Thymus (tissue), 11 donors: ENCODE measurements around the gene S1PR2. TPM values are rescaled to one million over a fixed set of nuclear protein-coding genes. Genes with fewer than 3 reads are reported as not detected.
A peak's percentile ranks its signal among the peaks of the same experiment; 100 is the strongest.

Experiments used
- DNase-seq, 9 donors: peaks; one replicate each; pipeline ENCODE4 v3.0.0-alpha.2; 2013; ENCODE audit warnings: low spot score in 9 of 9, low read depth in 6 of 9, missing footprints in 1 of 9
- H3K27ac ChIP-seq, 2 donors: one replicate each; pipeline ENCODE4 v1.5.1; 2013; ENCODE audit warnings: control low read depth in 1 of 2, low read depth in 1 of 2, low read length in 1 of 2, mild to moderate bottlenecking in 1 of 2, moderate library complexity in 1 of 2
- H3K27me3 ChIP-seq, 2 donors: one replicate each; pipeline ENCODE4 v1.5.1; 2013; ENCODE audit warnings: low read length in 1 of 2; ENCODE audit not compliant: control insufficient read depth in 2 of 2, insufficient read depth in 1 of 2
- H3K36me3 ChIP-seq, 2 donors: one replicate each; pipeline ENCODE4 v1.5.1; 2013; ENCODE audit warnings: low read length in 1 of 2, mild to moderate bottlenecking in 1 of 2, moderate library complexity in 1 of 2; ENCODE audit not compliant: control insufficient read depth in 2 of 2, insufficient read depth in 2 of 2
- H3K4me1 ChIP-seq, 2 donors: one replicate each; pipeline ENCODE4 v1.5.1; 2013; ENCODE audit warnings: low read length in 2 of 2; ENCODE audit not compliant: control insufficient read depth in 2 of 2, insufficient read depth in 2 of 2
- H3K4me3 ChIP-seq, 2 donors: one replicate each; pipeline ENCODE4 v1.5.1; 2013; ENCODE audit warnings: low read length in 2 of 2, control low read depth in 1 of 2, mild to moderate bottlenecking in 1 of 2
- H3K9me3 ChIP-seq, 2 donors: one replicate each; pipeline ENCODE4 v1.5.1; 2013; ENCODE audit warnings: low read length in 1 of 2, mild to moderate bottlenecking in 1 of 2; ENCODE audit not compliant: control insufficient read depth in 2 of 2, insufficient read depth in 1 of 2
- WGBS: extraction: QIAGEN DNeasy Blood & Tissue Kit; methylation state at CpG from one replicate; pipeline ENCODE4 v1.1.7; 2013; 5-methylcytosine and 5-hydroxymethylcytosine counted together
- polyA plus RNA-seq: library from polyadenylated mRNA; stranded (reverse); fragments of 200-250 nt; gene quantifications from one replicate; pipeline ENCODE4 v1.2.3, GENCODE V29; 2013
- total RNA-seq: library from RNA; stranded (reverse); fragments of 120-200 nt; gene quantifications from one replicate; pipeline ENCODE4 v1.2.4, GENCODE V29; 2013
- donor health status: healthy.

The S1PR2 gene
- total and polyA plus RNA-seq, 2 donors: 2.4 to 2.7 TPM

GRCh38 chr19:10228920-10229319, 2.2 kb downstream of the S1PR2 start:
- H3K4me3 ChIP-seq: no peak overlapping the region
- peak in 1 of 9 donors; percentile 47 for DNase-seq
- WGBS: 53% methylated on average over 2 of the region's 2 CpGs
- peaks cover 4 to 34% of the 10 kb centered on the region in 2 donors for H3K4me1 ChIP-seq
- no peak overlapping the region for H3K27ac ChIP-seq
- no peaks in the 10 kb centered on the region for H3K9me3 ChIP-seq
- peaks cover 3 to 18% of the 10 kb centered on the region in 2 donors for H3K27me3 ChIP-seq
- H3K36me3 ChIP-seq: no peaks in the 10 kb centered on the region

DNA sequence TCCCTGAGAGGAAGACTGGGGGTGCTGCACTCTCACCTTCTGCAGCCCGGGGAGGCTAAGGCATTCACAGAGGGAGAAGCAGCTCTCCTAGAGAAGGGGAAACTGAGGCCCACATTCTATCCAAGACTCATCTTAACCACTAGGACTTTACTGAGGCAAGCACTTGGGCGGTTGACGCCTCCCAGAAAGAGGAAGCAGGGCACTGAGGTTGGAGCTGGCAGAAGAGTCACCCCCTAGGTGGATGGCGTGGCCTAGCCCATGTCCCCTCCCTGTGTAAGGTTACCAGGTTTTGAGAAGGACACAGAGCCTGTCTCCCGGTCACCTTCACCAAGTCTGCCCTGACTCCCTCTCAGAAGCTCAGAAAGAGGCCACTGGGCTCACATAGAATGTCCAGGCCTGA, 2.7 kb downstream of the S1PR2 start:
- no peaks in the 10 kb centered on the region for H3K9me3 ChIP-seq
- H3K27ac ChIP-seq: no peak overlapping the region
- peaks cover 4 to 34% of the 10 kb centered on the region in 2 donors for H3K4me1 ChIP-seq
- H3K36me3 ChIP-seq: no peaks in the 10 kb centered on the region
- DNase-seq: no peak
- peaks cover 3 to 18% of the 10 kb centered on the region in 2 donors for H3K27me3 ChIP-seq
- WGBS: 70% methylated on average over 5 of the region's 5 CpGs
- no peak overlapping the region for H3K4me3 ChIP-seq

GRCh38 chr19:10227026-10227971, 3.8 kb downstream of the S1PR2 start:
- H3K9me3 ChIP-seq: no peaks in the 10 kb centered on the region
- peak overlapping the region; percentile 62 to 64 for H3K27ac ChIP-seq
- WGBS: 90% methylated on average over 28 of the region's 28 CpGs
- no peak overlapping the region for H3K4me3 ChIP-seq
- H3K36me3 ChIP-seq: peaks cover 0 to 3% of the 10 kb centered on the region in 2 donors
- peaks cover 3 to 18% of the 10 kb centered on the region in 2 donors for H3K27me3 ChIP-seq
- H3K4me1 ChIP-seq: peaks cover 4 to 37% of the 10 kb centered on the region in 2 donors
- no peak for DNase-seq

- Histone ChIP-seq H3K27ac (peak overlapping the region; percentile 12 to 35), H3K36me3 (peaks cover 0 to 3% of the 10 kb centered on the region in 2 donors), H3K9me3 (no peaks in the 10 kb centered on the region), H3K4me3 (no peak overlapping the region), H3K4me1 (peaks cover 4 to 38% of the 10 kb centered on the region in 2 donors), H3K27me3 (peaks cover 3 to 16% of the 10 kb centered on the region in 2 donors)
- WGBS: 87% methylated on average over 13 of the region's 13 CpGs
- no peak for DNase-seq
These were observed 4.6 kb downstream of the S1PR2 start for GRCh38 chr19:10226376-10227025.

DNA sequence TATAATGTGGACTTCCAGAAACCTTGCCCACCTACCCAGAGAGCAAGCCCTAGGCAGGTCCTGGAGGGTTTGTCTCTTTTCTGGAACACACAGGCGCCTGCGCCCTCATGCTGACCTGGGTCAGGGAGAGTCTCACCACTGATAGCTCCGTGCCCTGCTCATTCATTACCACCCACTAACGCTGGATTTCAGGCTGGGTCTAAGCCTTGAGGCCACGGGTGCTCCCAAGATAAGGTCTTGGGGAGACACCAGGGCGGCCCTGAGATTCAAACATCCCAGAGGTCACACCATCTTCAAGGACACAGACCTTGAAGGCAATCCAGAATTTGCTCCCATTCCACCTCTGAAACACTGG, 5.1 kb downstream of the S1PR2 start:
- Histone ChIP-seq H3K4me3 (no peak overlapping the region), H3K9me3 (no peaks in the 10 kb centered on the region), H3K27ac (peak overlapping the region in 1 of 2 donors; percentile 35), H3K36me3 (peaks cover 0 to 3% of the 10 kb centered on the region in 2 donors), H3K27me3 (peaks cover 0 to 16% of the 10 kb centered on the region in 2 donors), H3K4me1 (peaks cover 4 to 38% of the 10 kb centered on the region in 2 donors)
- 96% methylated on average over 6 of the region's 6 CpGs for WGBS
- no peak for DNase-seq

DNA sequence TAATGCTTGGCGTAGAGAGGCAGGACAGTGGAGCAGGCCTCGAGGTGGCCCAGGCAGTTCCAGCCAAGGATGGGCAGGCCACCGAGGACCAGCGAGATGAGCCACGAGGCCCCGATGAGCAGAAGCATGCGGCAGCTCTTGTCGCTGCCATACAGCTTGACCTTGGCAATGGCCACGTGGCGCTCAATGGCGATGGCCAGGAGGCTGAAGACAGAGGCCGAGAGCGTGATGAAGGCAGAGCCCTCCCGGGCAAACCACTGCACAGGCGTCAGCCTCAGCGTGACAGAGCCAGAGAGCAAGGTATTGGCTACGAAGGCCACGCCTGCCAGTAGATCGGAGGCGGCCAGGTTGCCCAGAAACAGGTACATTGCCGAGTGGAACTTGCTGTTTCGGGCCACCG, 6.8 kb downstream of the S1PR2 start:
- Histone ChIP-seq H3K4me3 (no peak overlapping the region), H3K27me3 (no peaks in the 10 kb centered on the region), H3K9me3 (no peaks in the 10 kb centered on the region), H3K27ac (no peak overlapping the region), H3K36me3 (peaks cover 0 to 3% of the 10 kb centered on the region in 2 donors), H3K4me1 (peaks cover 0 to 32% of the 10 kb centered on the region in 2 donors)
- no peak for DNase-seq
- WGBS: 97% methylated on average over 23 of the region's 23 CpGs

GRCh38 chr19:10223488-10224213, 7.5 kb downstream of the S1PR2 start:
- Histone ChIP-seq H3K27me3 (no peaks in the 10 kb centered on the region), H3K36me3 (peaks cover 0 to 3% of the 10 kb centered on the region in 2 donors), H3K4me1 (peaks cover 0 to 28% of the 10 kb centered on the region in 2 donors), H3K9me3 (no peaks in the 10 kb centered on the region), H3K4me3 (no peak overlapping the region), H3K27ac (no peak overlapping the region)
- DNase-seq: no peak
- WGBS: 98% methylated on average over 28 of the region's 28 CpGs

- Histone ChIP-seq H3K36me3 (peaks cover 0 to 3% of the 10 kb centered on the region in 2 donors), H3K4me3 (no peak overlapping the region), H3K27ac (no peak overlapping the region), H3K4me1 (peaks cover 0 to 24% of the 10 kb centered on the region in 2 donors), H3K27me3 (no peaks in the 10 kb centered on the region), H3K9me3 (no peaks in the 10 kb centered on the region)
- no peak for DNase-seq
- WGBS: 53% methylated on average over 14 of the region's 14 CpGs
These were observed 8.8 kb downstream of the S1PR2 start for GRCh38 chr19:10222201-10222890.
